H1 (cell line): ENCODE measurements around the gene CDT1. TPM values are rescaled to one million over a fixed set of nuclear protein-coding genes. Genes with fewer than 3 reads are reported as not detected.

Experiments
- CTCF ChIA-PET: fragments of 300-600 bp; sonication (Branson Sonifier 250); formaldehyde crosslinking; loops from one replicate; lab custom pipeline; 2021; ENCODE audit not compliant: partially characterized antibody; lab: Charles Lee
- POLR2A ChIA-PET: fragments of 300-600 bp; sonication (Branson Sonifier 250); formaldehyde crosslinking; loops from one replicate; lab custom pipeline; 2021; ENCODE audit warnings: inconsistent platforms; ENCODE audit not compliant: partially characterized antibody; lab: Charles Lee
- DNase-seq, 2 experiments: peaks; one replicate each; pipeline versions ENCODE4 v3.0.0 to v3.0.0-alpha.2; 2010 to 2022; ENCODE audit warnings: low spot score in 2 of 2, low read depth in 1 of 2, mixed read lengths in 1 of 2
- FAIRE-seq: peaks from 2 replicates; lab custom pipeline; 2011; peaks lifted over from hg19 to GRCh38; lab: Jason Lieb, UNC
- H2AFZ ChIP-seq: 2 replicates; pipeline ENCODE4 v1.8.1; 2012; ENCODE audit warnings: low read length, inconsistent platforms
- H2AK5ac ChIP-seq: 2 replicates; pipeline ENCODE4 v1.6.1; 2013; ENCODE audit warnings: low read depth, low read length
- H2BK120ac ChIP-seq: replicated peaks from 2 replicates; pipeline ENCODE3; 2013; ENCODE audit warnings: low read depth, low read length, inconsistent platforms
- H2BK12ac ChIP-seq: 2 replicates; pipeline ENCODE4 v1.6.1; 2013; ENCODE audit warnings: low read depth, low read length
- H2BK15ac ChIP-seq: 2 replicates; pipeline ENCODE4 v1.6.1; 2013; ENCODE audit warnings: low read length
- H2BK20ac ChIP-seq: 2 replicates; pipeline ENCODE4 v1.6.1; 2013; ENCODE audit warnings: low read length
- H2BK5ac ChIP-seq: 2 replicates; pipeline ENCODE4 v1.6.1; 2013; ENCODE audit warnings: low read depth, low read length
- H3K14ac ChIP-seq: 2 replicates; pipeline ENCODE4 v1.6.1; 2013; ENCODE audit warnings: inconsistent platforms; ENCODE audit not compliant: insufficient read length
- H3K18ac ChIP-seq: 2 replicates; pipeline ENCODE4 v1.6.1; 2013; ENCODE audit warnings: low read length; ENCODE audit errors: extremely low read depth
- H3K23ac ChIP-seq: 2 replicates; pipeline ENCODE4 v1.6.1; 2013; ENCODE audit warnings: inconsistent platforms; ENCODE audit not compliant: insufficient read length
- H3K23me2 ChIP-seq: 2 replicates; pipeline ENCODE4 v1.6.1; 2013; ENCODE audit warnings: low read depth, low read length
- H3K27ac ChIP-seq: 2 replicates; pipeline ENCODE4 v1.6.1; 2011; ENCODE audit warnings: low read depth, low read length, inconsistent platforms
- H3K27me3 ChIP-seq, 4 experiments: replicated peaks in 1 of 4; 1 replicate in 1 of 4; 2 replicates in 3 of 4; pipeline versions ENCODE4 v1.6.1 to v1.8.1; 2011 to 2013; ENCODE audit warnings: low read length in 3 of 4, mild to moderate bottlenecking in 3 of 4, inconsistent platforms in 2 of 4, mixed read lengths in 2 of 4, moderate library complexity in 1 of 4; ENCODE audit not compliant: control insufficient read depth in 3 of 4, insufficient read depth in 3 of 4; ENCODE audit errors: extremely low read depth in 1 of 4
- H3K36me3 ChIP-seq, 4 experiments: 2 replicates each; pipeline versions ENCODE4 v1.6.1 to v1.8.1; 2011 to 2013; ENCODE audit warnings: mild to moderate bottlenecking in 4 of 4, low read length in 3 of 4, moderate library complexity in 2 of 4, control low read depth in 1 of 4, inconsistent platforms in 1 of 4; ENCODE audit not compliant: insufficient read depth in 4 of 4, control insufficient read depth in 2 of 4
- H3K4ac ChIP-seq: replicated peaks from 2 replicates; pipeline ENCODE3; 2013; ENCODE audit warnings: low read length, low read depth, mixed read lengths, inconsistent platforms; ENCODE audit not compliant: insufficient read length
- H3K4me1 ChIP-seq, 4 experiments: replicated peaks in 1 of 4; 1 replicate in 1 of 4; 2 replicates in 3 of 4; pipeline versions ENCODE4 v1.6.1 to v1.8.1; 2011 to 2013; ENCODE audit warnings: low read length in 3 of 4, inconsistent platforms in 2 of 4, mixed read lengths in 1 of 4; ENCODE audit not compliant: insufficient read depth in 4 of 4, control insufficient read depth in 3 of 4
- H3K4me2 ChIP-seq, 2 experiments: 2 replicates each; pipeline versions ENCODE4 v1.6.1 to v1.8.1; 2011 to 2013; ENCODE audit warnings: low read depth in 2 of 2, low read length in 2 of 2, control low read depth in 1 of 2, inconsistent platforms in 1 of 2, mild to moderate bottlenecking in 1 of 2; ENCODE audit not compliant: insufficient read depth in 1 of 2
- H3K4me3 ChIP-seq, 4 experiments: fragments of 200-600, 300-600 bp in 1 of 4; sonication (generic), shearing (Covaris generic), sonication (Bioruptor Twin) in 1 of 4; 2 replicates each; pipeline versions ENCODE4 v1.5.1 to v1.8.1; 2011 to 2016; ENCODE audit warnings: low read length in 4 of 4, low read depth in 3 of 4, control low read depth in 2 of 4, inconsistent platforms in 2 of 4, mild to moderate bottlenecking in 2 of 4, mixed read lengths in 1 of 4, moderate library complexity in 1 of 4; ENCODE audit not compliant: insufficient read depth in 2 of 4; ENCODE audit errors: extremely low read depth in 1 of 4
- H3K56ac ChIP-seq: replicated peaks from 2 replicates; pipeline ENCODE3; 2013; ENCODE audit warnings: low read depth, mild to moderate bottlenecking, mixed read lengths, low read length, inconsistent platforms; ENCODE audit not compliant: insufficient read length
- H3K79me1 ChIP-seq: 2 replicates; pipeline ENCODE4 v1.6.1; 2013; ENCODE audit warnings: low read depth, low read length, control low read depth
- H3K79me2 ChIP-seq, 2 experiments: 2 replicates each; pipeline versions ENCODE4 v1.6.1 to v1.8.1; 2012 to 2013; ENCODE audit warnings: low read length in 2 of 2, mild to moderate bottlenecking in 2 of 2, inconsistent platforms in 1 of 2; ENCODE audit not compliant: insufficient read depth in 2 of 2, control insufficient read depth in 1 of 2
- H3K9ac ChIP-seq, 4 experiments: replicated peaks in 1 of 4; 1 replicate in 1 of 4; 2 replicates in 3 of 4; pipeline versions ENCODE4 v1.6.1 to v1.8.1; 2011 to 2013; ENCODE audit warnings: low read depth in 3 of 4, low read length in 3 of 4, control low read depth in 2 of 4, mild to moderate bottlenecking in 2 of 4, moderate library complexity in 2 of 4, inconsistent platforms in 1 of 4; ENCODE audit errors: extremely low read depth in 1 of 4
- H3K9me3 ChIP-seq, 2 experiments: 2 replicates each; pipeline versions ENCODE4 v1.6.1 to v1.8.1; 2012 to 2013; ENCODE audit warnings: mild to moderate bottlenecking in 2 of 2, moderate library complexity in 2 of 2, control low read depth in 1 of 2, inconsistent platforms in 1 of 2, low read depth in 1 of 2, low read length in 1 of 2, mixed read lengths in 1 of 2; ENCODE audit not compliant: insufficient read depth in 2 of 2
- H4K20me1 ChIP-seq, 2 experiments: replicated peaks in 1 of 2; 2 replicates each; pipeline versions ENCODE3 to v1.8.1; 2011 to 2013; ENCODE audit warnings: inconsistent platforms in 2 of 2, low read length in 2 of 2, mild to moderate bottlenecking in 1 of 2; ENCODE audit not compliant: insufficient read depth in 2 of 2, control insufficient read depth in 1 of 2
- H4K5ac ChIP-seq: 2 replicates; pipeline ENCODE4 v1.6.1; 2013; ENCODE audit warnings: low read length, low read depth, mixed read lengths, inconsistent platforms; ENCODE audit not compliant: insufficient read length
- H4K8ac ChIP-seq: 2 replicates; pipeline ENCODE4 v1.8.0; 2013; ENCODE audit warnings: mild to moderate bottlenecking, moderate library complexity, low read length, inconsistent platforms; ENCODE audit not compliant: insufficient read depth; ENCODE audit errors: extremely low read depth
- H4K91ac ChIP-seq: replicated peaks from 2 replicates; pipeline ENCODE3; 2013; ENCODE audit warnings: low read length, mixed read lengths, inconsistent platforms; ENCODE audit not compliant: insufficient read length
- FOSL1 ChIP-seq: IDR thresholded peaks from 2 replicates; pipeline ENCODE4 v1.6.1; 2011; ENCODE audit warnings: mild to moderate bottlenecking, low read depth, low read length, moderate library complexity; ENCODE audit not compliant: insufficient read depth
- RNF2 ChIP-seq: fragments of 200-900, 300-1000 bp; sonication (generic); IDR thresholded peaks from 2 replicates; pipeline ENCODE4 v1.7.1; 2016; ENCODE audit warnings: borderline replicate concordance, low read depth, mild to moderate bottlenecking, antibody characterized with exemption, low read length; ENCODE audit not compliant: poor library complexity, severe bottlenecking; ENCODE audit errors: missing control alignments
- WGBS, 2 experiments: shearing (Covaris generic) in 1 of 2; methylation state at CpG; one replicate each; pipeline versions ENCODE4 v1.1.6 to v1.1.7; 2013 to 2015; ENCODE audit warnings: low lambda C conversion rate in 2 of 2, mixed read lengths in 2 of 2, inconsistent platforms in 1 of 2, low coverage in 1 of 2, missing lambda C conversion rate in 1 of 2; ENCODE audit not compliant: insufficient replicate concordance in 2 of 2, insufficient coverage in 1 of 2, insufficient read length in 1 of 2; ENCODE audit errors: extremely low coverage in 1 of 2, missing lambda C conversion rate in 1 of 2; 5-methylcytosine and 5-hydroxymethylcytosine counted together
- polyA plus RNA-seq, 7 experiments: library from polyadenylated mRNA; depleted of rRNA in 3 of 7; stranded (reverse) in 5 of 7; unstranded in 2 of 7; fragments of >200 nt in 5 of 7; fragments of 200-250 nt in 2 of 7; gene quantifications; 1 replicate in 5 of 7; 2 replicates in 1 of 7; 4 replicates in 1 of 7; pipeline versions ENCODE4 v1.2.1 to v1.2.3, GENCODE V29; 2011 to 2013; ENCODE audit warnings: missing spikeins in 2 of 7, mixed read lengths in 2 of 7
- total RNA-seq: library from RNA; stranded (reverse); fragmentation: NEBNext Ultra II Directional; extraction: Animal tissue kit (Norgen Biotek cat#: 25700); gene quantifications from 2 replicates; pipeline ENCODE4 v1.2.1, GENCODE V29; 2021
- TF ChIP-seq, protein P1 (sequence below), 3 experiments: IDR thresholded peaks; 1 replicate in 2 of 3; 2 replicates in 1 of 3; pipeline versions ENCODE4 v1.5.1 to v1.6.1; 2011; ENCODE audit warnings: low read length in 3 of 3, mild to moderate bottlenecking in 3 of 3, inconsistent platforms in 2 of 3, low read depth in 1 of 3, moderate library complexity in 1 of 3; ENCODE audit not compliant: insufficient read depth in 1 of 3; ENCODE audit errors: control extremely low read depth in 1 of 3

The CDT1 gene
- total and polyA plus RNA-seq, 2 of the 8 experiments (the other 6 are each of a cell fraction or from before 2014, with no cell fraction given), result 76.7 to 95.4 TPM

DNA sequence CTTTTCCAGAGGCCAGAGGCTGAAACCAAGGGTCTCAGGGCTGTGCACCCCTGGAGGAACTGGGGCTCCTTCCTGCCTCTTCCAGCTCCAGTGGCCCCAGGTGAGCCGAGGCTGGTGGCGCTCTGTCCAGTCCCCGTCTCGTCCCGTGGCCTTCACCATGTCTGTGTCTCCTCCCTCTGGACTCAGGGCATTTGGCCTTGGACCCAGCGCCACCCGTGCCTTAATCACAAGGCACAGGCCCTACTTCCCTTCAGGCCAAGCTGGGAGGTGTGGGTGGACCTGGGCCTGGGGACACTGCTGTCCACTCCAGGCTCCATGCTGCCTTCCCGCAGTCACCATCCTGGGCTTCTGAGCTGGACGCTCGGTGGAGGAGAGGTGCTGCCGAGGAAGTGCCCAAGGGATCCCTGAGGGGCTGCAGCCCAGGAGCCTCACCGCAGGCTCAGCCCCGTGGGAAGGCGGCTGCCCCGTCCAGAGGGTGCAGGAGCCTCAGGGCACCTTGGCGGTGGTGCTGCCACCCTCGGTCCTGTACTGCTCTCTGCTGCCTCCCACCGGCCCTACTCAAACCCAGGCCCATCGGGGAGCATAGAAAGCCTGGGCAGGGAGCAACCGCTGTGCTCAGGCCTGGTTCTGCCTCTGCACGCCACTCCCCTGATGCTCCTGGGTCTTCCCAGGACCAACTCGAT lies 17.7 kb downstream of the CDT1 start:
- Histone ChIP-seq H3K56ac (no peak overlapping the region), H3K36me3 (no peaks in the 10 kb centered on the region), H3K23ac (no peak overlapping the region), H4K91ac (no peak overlapping the region), H3K14ac (no peak overlapping the region), H4K8ac (peak overlapping the region; percentile 51; the same call in 1 of the 2 replicates), H4K20me1 (peaks cover 0 to 5% of the 10 kb centered on the region in 2 experiments), H3K18ac (no peak overlapping the region), H3K4me2 (no peak overlapping the region), H3K23me2 (no peaks in the 10 kb centered on the region), H3K4me1 (no peaks in the 10 kb centered on the region), H2BK15ac (no peak overlapping the region), H3K4me3 (no peak overlapping the region), H2AFZ (no peak overlapping the region), H3K27me3 (no peaks in the 10 kb centered on the region), H4K5ac (no peak overlapping the region), H2BK12ac (no peak overlapping the region), H3K79me2 (no peaks in the 10 kb centered on the region), H2AK5ac (no peak overlapping the region), H2BK5ac (no peak overlapping the region), H2BK120ac (no peak overlapping the region), H3K9ac (no peak overlapping the region), H3K27ac (no peak overlapping the region), H3K79me1 (no peaks in the 10 kb centered on the region)
- DNase-seq (no peak), FAIRE-seq (no peak)
- CTCF ChIA-PET, result interaction anchor here (1.4 to 3.0 kb wide), 5 partner anchors 10 to 346 kb away, joined by 3 to 16 read pairs (median 6); partner anchors contain the start of gene APRT
- WGBS, 2 experiments, result 87% methylated on average over 14 of the region's 22 CpGs; no CpG with 5 or more reads in 1 of the 2 experiments
- POLR2A ChIA-PET, result interaction anchor here (1.2 to 9.0 kb wide), 2 partner anchors 12 to 16 kb away, joined by 4 to 77 read pairs; partner anchors contain the start of gene APRT
- no peak for TF ChIP-seq RNF2
- no peak for TF ChIP-seq FOSL1
- TF ChIP-seq, protein P1, sequence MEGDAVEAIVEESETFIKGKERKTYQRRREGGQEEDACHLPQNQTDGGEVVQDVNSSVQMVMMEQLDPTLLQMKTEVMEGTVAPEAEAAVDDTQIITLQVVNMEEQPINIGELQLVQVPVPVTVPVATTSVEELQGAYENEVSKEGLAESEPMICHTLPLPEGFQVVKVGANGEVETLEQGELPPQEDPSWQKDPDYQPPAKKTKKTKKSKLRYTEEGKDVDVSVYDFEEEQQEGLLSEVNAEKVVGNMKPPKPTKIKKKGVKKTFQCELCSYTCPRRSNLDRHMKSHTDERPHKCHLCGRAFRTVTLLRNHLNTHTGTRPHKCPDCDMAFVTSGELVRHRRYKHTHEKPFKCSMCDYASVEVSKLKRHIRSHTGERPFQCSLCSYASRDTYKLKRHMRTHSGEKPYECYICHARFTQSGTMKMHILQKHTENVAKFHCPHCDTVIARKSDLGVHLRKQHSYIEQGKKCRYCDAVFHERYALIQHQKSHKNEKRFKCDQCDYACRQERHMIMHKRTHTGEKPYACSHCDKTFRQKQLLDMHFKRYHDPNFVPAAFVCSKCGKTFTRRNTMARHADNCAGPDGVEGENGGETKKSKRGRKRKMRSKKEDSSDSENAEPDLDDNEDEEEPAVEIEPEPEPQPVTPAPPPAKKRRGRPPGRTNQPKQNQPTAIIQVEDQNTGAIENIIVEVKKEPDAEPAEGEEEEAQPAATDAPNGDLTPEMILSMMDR (IDR thresholded peaks at IDR 0.05; ENCODE audit: control extremely low read depth in 1 of 3, insufficient read depth in 1 of 3, low read depth in 1 of 3, low read length in 3 of 3), result peak in 2 of 3 experiments; percentile 11 to 21; a peak in 2 of 4 replicates
- TF ChIP-seq, all 59 proteins: peak for 1
- H3K9me3 ChIP-seq, result no peaks in the 10 kb centered on the region
- H3K4ac ChIP-seq, result no peak overlapping the region
- H2BK20ac ChIP-seq, result no peak overlapping the region
